MCF 10A (cell line): Measurements from ENCODE around the gene ARL4A. TPM values are rescaled to one million over a fixed set of nuclear protein-coding genes. Genes with fewer than 3 reads are reported as not detected.
A peak's percentile ranks its signal among the peaks of the same experiment; 100 is the strongest.
"Not testable (repeated sequence)": the region's sequence is repeated elsewhere in the genome, so short reads cannot be mapped to it uniquely, and the experiment has no call there.

ENCODE experiments used
- BruUV-seq: library from RNA; stranded (reverse); fragments of 400-500 nt; replicated peaks from 2 replicates; lab custom pipeline; 2021; lab: Mats Ljungman, UMichigan
- CTCF ChIA-PET: fragments of 300-600 bp; sonication (Branson Sonifier 250); formaldehyde crosslinking; extraction: SDS; loops from one replicate; lab custom pipeline; 2021; ENCODE audit warnings: antibody characterized with exemption, inconsistent platforms; lab: Yijun Ruan, JAX
- POLR2A ChIA-PET: fragments of 300-600, 350-650 bp; sonication (Branson Sonifier 250); formaldehyde crosslinking; extraction: SDS; loops from one replicate; lab custom pipeline; 2020; ENCODE audit warnings: antibody characterized with exemption, inconsistent platforms; lab: Yijun Ruan, JAX
- DNase-seq: peaks from one replicate; pipeline ENCODE4 v3.0.0-alpha.2; 2018; ENCODE audit not compliant: unreplicated experiment
- H3K27ac Mint-ChIP-seq: one replicate; pipeline ENCODE4 v1.8.0; 2022; ENCODE audit warnings: mild to moderate bottlenecking, low read depth, mixed read lengths; ENCODE audit not compliant: unreplicated experiment
- H3K27me3 Mint-ChIP-seq: one replicate; pipeline ENCODE4 v1.8.0; 2022; ENCODE audit warnings: mixed read lengths; ENCODE audit not compliant: insufficient read depth, unreplicated experiment
- H3K36me3 Mint-ChIP-seq: one replicate; pipeline ENCODE4 v1.8.0; 2022; ENCODE audit warnings: mild to moderate bottlenecking, moderate library complexity, mixed read lengths; ENCODE audit not compliant: insufficient read depth, unreplicated experiment
- H3K4me1 Mint-ChIP-seq: one replicate; pipeline ENCODE4 v1.8.0; 2022; ENCODE audit warnings: mixed read lengths; ENCODE audit not compliant: insufficient read depth, unreplicated experiment
- H3K4me3 Mint-ChIP-seq: one replicate; pipeline ENCODE4 v1.8.0; 2022; ENCODE audit warnings: mild to moderate bottlenecking, moderate library complexity, mixed read lengths; ENCODE audit not compliant: unreplicated experiment
- H3K9me3 Mint-ChIP-seq: one replicate; pipeline ENCODE4 v1.8.0; 2022; ENCODE audit warnings: mixed read lengths; ENCODE audit not compliant: unreplicated experiment
- CTCF ChIP-seq: fragments of 200-600 bp; IDR thresholded peaks from one replicate; pipeline ENCODE4 v1.8.0; 2022; ENCODE audit warnings: antibody characterized with exemption, mild to moderate bottlenecking; ENCODE audit not compliant: unreplicated experiment
- intact Hi-C: fragments of 100-400 bp; cut with micrococcal nuclease; formaldehyde crosslinking; loops from 2 replicates; pipeline ENCODE4 v1.14.1; 2022
- total RNA-seq: library from RNA; stranded (reverse); gene quantifications from 2 replicates; pipeline ENCODE4 v1.2.3, GENCODE V29; 2022

ARL4A gene
- total RNA-seq, 1 experiment from 2014 or later: 42.6 TPM

DNA sequence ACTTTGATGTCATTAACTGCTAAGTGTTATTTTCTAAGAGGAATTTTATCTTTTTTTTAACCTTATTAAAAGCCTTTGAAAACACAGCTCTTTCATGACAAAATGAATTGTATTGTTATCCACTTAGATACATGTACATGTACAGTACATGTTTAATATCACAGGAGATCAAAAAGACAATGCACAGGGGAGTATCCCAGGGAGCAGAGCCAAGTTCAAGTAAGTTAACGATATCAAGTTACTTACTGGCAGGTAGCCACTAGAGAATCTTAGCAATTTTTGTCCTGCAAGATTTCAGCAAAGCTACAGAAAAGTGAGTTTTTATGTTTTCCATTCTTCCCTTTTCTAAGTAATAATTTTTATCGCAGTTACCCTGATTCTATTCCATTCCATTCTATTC, 33.9 kb upstream of the ARL4A start:
- BruUV-seq: no TSS peak
- intact Hi-C loops: no loop called here
- ChIA-PET CTCF (interaction anchor here (0.6 to 1.8 kb wide), 7 partner anchors 15 to 612 kb away, joined by 3 to 4 read pairs (median 3); no protein-coding TSS in a partner anchor), POLR2A (interaction anchor here (0.7 kb wide), 1 partner anchor 243 kb away, joined by 3 read pairs; no protein-coding TSS in a partner anchor)
- Mint-ChIP-seq H3K4me3 (no peak overlapping the region), H3K4me1 (peaks cover 6% of the 10 kb centered on the region), H3K36me3 (no peaks in the 10 kb centered on the region), H3K27ac (no peak overlapping the region), H3K27me3 (no peaks in the 10 kb centered on the region), H3K9me3 (no peaks in the 10 kb centered on the region)
- peak; percentile 60 for DNase-seq
- no peak for TF ChIP-seq CTCF

DNA sequence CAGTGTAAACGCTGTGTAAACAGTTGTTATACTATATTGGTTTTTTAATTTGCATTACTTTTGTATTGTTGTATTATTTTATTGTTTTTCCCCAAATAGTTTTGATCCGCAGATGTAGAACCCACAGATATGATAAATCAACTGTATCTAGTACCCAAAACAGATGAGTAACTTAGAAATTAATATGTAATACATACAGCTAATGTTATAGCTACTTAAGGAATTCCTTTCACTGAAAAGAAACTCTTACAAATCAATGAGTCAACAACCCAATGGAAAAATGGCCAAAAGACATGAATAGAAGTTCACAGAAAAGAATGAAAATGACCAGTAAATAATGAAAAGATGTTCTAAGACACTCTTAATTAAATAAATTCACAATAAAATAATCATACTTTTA, 32.3 kb upstream of the ARL4A start:
- Mint-ChIP-seq H3K4me3 (no peak overlapping the region), H3K9me3 (no peaks in the 10 kb centered on the region), H3K36me3 (no peaks in the 10 kb centered on the region), H3K4me1 (peaks cover 6% of the 10 kb centered on the region), H3K27me3 (no peaks in the 10 kb centered on the region), H3K27ac (no peak overlapping the region)
- intact Hi-C loops: no loop called here
- BruUV-seq: no TSS peak
- no peak for DNase-seq
- ChIA-PET POLR2A (no interaction called here), CTCF (no interaction called here)
- TF ChIP-seq CTCF: no peak

- H3K9me3 Mint-ChIP-seq, POLR2A ChIA-PET, H3K36me3 Mint-ChIP-seq, intact Hi-C loops, CTCF ChIA-PET, H3K4me3 Mint-ChIP-seq, H3K4me1 Mint-ChIP-seq, BruUV-seq, H3K27ac Mint-ChIP-seq, H3K27me3 Mint-ChIP-seq: not testable (repeated sequence)
- DNase-seq: peak; percentile 83
Observed at GRCh38 chr7:12660423-12660822, 27.0 kb upstream of the ARL4A start.

- BruUV-seq, H3K27ac Mint-ChIP-seq, H3K36me3 Mint-ChIP-seq, DNase-seq, H3K27me3 Mint-ChIP-seq, intact Hi-C loops, H3K4me3 Mint-ChIP-seq, H3K4me1 Mint-ChIP-seq, H3K9me3 Mint-ChIP-seq: not testable (repeated sequence)
- POLR2A ChIA-PET: interaction anchor here (0.7 kb wide), 2 partner anchors 263 to 507 kb away, joined by 3 to 4 read pairs; no protein-coding TSS in a partner anchor
- CTCF ChIA-PET: interaction anchor here (1.7 kb wide), 1 partner anchor 22 kb away, joined by 5 read pairs; no protein-coding TSS in a partner anchor
Observed at GRCh38 chr7:12660986-12661385, 26.4 kb upstream of the ARL4A start.

DNA sequence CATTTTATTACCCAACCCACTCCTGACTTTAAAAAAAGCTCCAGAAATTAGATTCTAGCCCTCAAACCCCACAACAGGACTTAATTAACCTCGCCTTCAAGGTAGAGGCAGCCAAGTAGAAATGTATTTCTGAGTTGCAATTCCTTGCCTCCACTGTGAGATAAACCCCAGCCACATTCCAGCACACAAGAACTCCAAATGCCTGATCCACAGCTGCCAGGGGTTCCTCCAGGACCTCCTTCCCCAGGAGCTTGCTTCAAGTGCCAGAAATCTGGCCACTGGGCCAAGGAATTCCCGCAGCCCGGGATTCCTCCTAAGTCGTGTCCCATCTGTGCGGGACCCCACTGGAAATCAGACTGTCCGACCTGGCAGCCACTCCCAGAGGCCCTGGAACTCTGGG, 25.9 kb upstream of the ARL4A start:
- Mint-ChIP-seq H3K36me3 (no peaks in the 10 kb centered on the region), H3K27ac (no peak overlapping the region), H3K4me1 (no peaks in the 10 kb centered on the region), H3K27me3 (no peaks in the 10 kb centered on the region), H3K4me3 (no peak overlapping the region), H3K9me3 (no peaks in the 10 kb centered on the region)
- ChIA-PET POLR2A (interaction anchor here (0.7 kb wide), 2 partner anchors 262 to 507 kb away, joined by 3 to 4 read pairs; no protein-coding TSS in a partner anchor), CTCF (interaction anchor here (1.1 to 1.7 kb wide), 2 partner anchors 21 to 23 kb away, joined by 3 to 5 read pairs; no protein-coding TSS in a partner anchor)
- no peak for TF ChIP-seq CTCF
- DNase-seq: no peak
- intact Hi-C loops: no loop called here
- no TSS peak for BruUV-seq
